HepG2 (cell line): ENCODE results near the gene MAPK10.

Experiments used
- CTCF ChIP-seq: sonication (generic); formaldehyde crosslinking; IDR thresholded peaks from 2 replicates; pipeline ENCODE4 v1.5.0; 2020; ENCODE audit warnings: mild to moderate bottlenecking, missing genetic modification reagents, moderate library complexity
- E2F1 ChIP-seq: sonication (generic); formaldehyde crosslinking; IDR thresholded peaks from 2 replicates; pipeline ENCODE4 v1.5.0; 2020; ENCODE audit warnings: missing genetic modification reagents
- EP300 ChIP-seq, 3 experiments: sonication (generic) in 1 of 3; formaldehyde crosslinking in 1 of 3; IDR thresholded peaks; 2 replicates each; pipeline versions ENCODE4 v1.5.1 to v1.6.1; 2011 to 2020; ENCODE audit warnings: low read depth in 2 of 3, low read length in 2 of 3, borderline replicate concordance in 1 of 3, improper control_type of control experiment in 1 of 3, mild to moderate bottlenecking in 1 of 3, missing genetic modification reagents in 1 of 3, moderate library complexity in 1 of 3
- ETV6 ChIP-seq: sonication (generic); formaldehyde crosslinking; conservative IDR thresholded peaks from 2 replicates; pipeline ENCODE4 v1.4.0; 2020; ENCODE audit warnings: missing genetic modification reagents
- GPBP1L1 ChIP-seq: sonication (generic); formaldehyde crosslinking; IDR thresholded peaks from 2 replicates; pipeline ENCODE4 v1.5.0; 2020; ENCODE audit warnings: mild to moderate bottlenecking, missing genetic modification reagents
- HDAC2 ChIP-seq: sonication (generic); formaldehyde crosslinking; IDR thresholded peaks from 2 replicates; pipeline ENCODE4 v1.4.0; 2020; ENCODE audit warnings: missing genetic modification reagents
- MAFK ChIP-seq, 2 experiments: IDR thresholded peaks in 1 of 2; conservative IDR thresholded peaks in 1 of 2; 2 replicates each; pipeline ENCODE4 v1.6.1; 2011; ENCODE audit warnings: improper control_type of control experiment in 2 of 2, low read length in 2 of 2
- TCF7 ChIP-seq: sonication (generic); IDR thresholded peaks from 2 replicates; pipeline ENCODE4 v1.6.1; 2016; ENCODE audit warnings: antibody characterized with exemption, low read depth
- USF2 ChIP-seq, 2 experiments: sonication (generic) in 1 of 2; formaldehyde crosslinking in 1 of 2; IDR thresholded peaks; 2 replicates each; pipeline versions ENCODE4 v1.5.1 to v1.6.1; 2011 to 2020; ENCODE audit warnings: borderline replicate concordance in 1 of 2, low read depth in 1 of 2, low read length in 1 of 2, mild to moderate bottlenecking in 1 of 2, missing genetic modification reagents in 1 of 2, moderate library complexity in 1 of 2
- ZFP37 ChIP-seq: sonication (generic); formaldehyde crosslinking; IDR thresholded peaks from 2 replicates; pipeline ENCODE4 v1.4.0; 2020; ENCODE audit warnings: missing genetic modification reagents, borderline replicate concordance
- ZNF274 ChIP-seq: sonication (generic); formaldehyde crosslinking; IDR thresholded peaks from 2 replicates; pipeline ENCODE4 v1.5.1; 2020; ENCODE audit warnings: mild to moderate bottlenecking, missing genetic modification reagents
- ZNF761 ChIP-seq: sonication (generic); formaldehyde crosslinking; conservative IDR thresholded peaks from 2 replicates; pipeline ENCODE4 v1.4.0; 2020; ENCODE audit warnings: mild to moderate bottlenecking, missing genetic modification reagents
- ZNF768 ChIP-seq: sonication (generic); formaldehyde crosslinking; IDR thresholded peaks from 2 replicates; pipeline ENCODE4 v1.4.0; 2020; ENCODE audit warnings: missing genetic modification reagents

- TF ChIP-seq HDAC2 (CRISPR knock-in tag), result no peak
- no peak for TF ChIP-seq E2F1 (CRISPR knock-in tag)
- TF ChIP-seq TCF7, result no peak
- no peak for TF ChIP-seq CTCF (CRISPR knock-in tag)
- no peak for TF ChIP-seq MAFK (conservative IDR thresholded peaks at IDR 0.05 in 1 of 2, IDR thresholded peaks at IDR 0.05 in 1 of 2; ENCODE audit: low read length in 2 of 2)
- TF ChIP-seq GPBP1L1, result no peak
- no peak for TF ChIP-seq ETV6
- TF ChIP-seq ZFP37 (CRISPR knock-in tag), result no peak
- no peak for TF ChIP-seq ZNF761 (CRISPR knock-in tag)
- TF ChIP-seq ZNF274 (CRISPR knock-in tag), result no peak
- TF ChIP-seq ZNF768 (CRISPR knock-in tag), result no peak
- TF ChIP-seq USF2 (IDR thresholded peaks at IDR 0.05; ENCODE audit: low read depth, low read length), result no peak
- no peak for TF ChIP-seq USF2 (CRISPR knock-in tag; IDR thresholded peaks at IDR 0.05; ENCODE audit: borderline replicate concordance)
- TF ChIP-seq EP300 (IDR thresholded peaks at IDR 0.05; ENCODE audit: low read depth in 2 of 2, low read length in 2 of 2), result no peak
- no peak for TF ChIP-seq EP300 (CRISPR knock-in tag; IDR thresholded peaks at IDR 0.05; ENCODE audit: borderline replicate concordance)
Measured at GRCh38 chr4:86096373-86096772, 263.5 kb downstream of the MAPK10 start.
